H1 (cell line): Measurements from ENCODE around the gene RPL36A.

ENCODE experiments used
- CTCF ChIP-seq, 3 experiments: IDR thresholded peaks; 1 replicate in 2 of 3; 2 replicates in 1 of 3; pipeline versions ENCODE4 v1.5.1 to v1.6.1; 2011; ENCODE audit warnings: low read length in 3 of 3, mild to moderate bottlenecking in 3 of 3, inconsistent platforms in 2 of 3, low read depth in 1 of 3, moderate library complexity in 1 of 3; ENCODE audit not compliant: insufficient read depth in 1 of 3; ENCODE audit errors: control extremely low read depth in 1 of 3
- PHF8 ChIP-seq: fragments of 200-600 bp; sonication (generic); conservative IDR thresholded peaks from 2 replicates; pipeline ENCODE4 v1.7.1; 2012; ENCODE audit warnings: low read depth, mild to moderate bottlenecking, inconsistent platforms, low read length, moderate library complexity
- SIN3A ChIP-seq, 2 experiments: IDR thresholded peaks in 1 of 2; conservative IDR thresholded peaks in 1 of 2; 2 replicates each; pipeline ENCODE4 v1.6.1; 2011 to 2012; ENCODE audit warnings: low read length in 2 of 2, improper control_type of control experiment in 1 of 2, low read depth in 1 of 2, mild to moderate bottlenecking in 1 of 2
- TAF1 ChIP-seq: IDR thresholded peaks from 2 replicates; pipeline ENCODE4 v1.6.1; 2011; ENCODE audit warnings: mild to moderate bottlenecking, low read depth, low read length
- TCF12 ChIP-seq: IDR thresholded peaks from 2 replicates; pipeline ENCODE4 v1.6.1; 2011; ENCODE audit warnings: low read depth, mild to moderate bottlenecking, low read length

- TF ChIP-seq SIN3A (conservative IDR thresholded peaks at IDR 0.05 in 1 of 2, IDR thresholded peaks at IDR 0.05 in 1 of 2; ENCODE audit: low read depth in 1 of 2, low read length in 2 of 2), result no peak
- no peak for TF ChIP-seq PHF8
- TF ChIP-seq TAF1, result no peak
- no peak for TF ChIP-seq TCF12
- TF ChIP-seq CTCF (IDR thresholded peaks at IDR 0.05; ENCODE audit: control extremely low read depth in 1 of 3, insufficient read depth in 1 of 3, low read depth in 1 of 3, low read length in 3 of 3), result no peak
Measured at GRCh38 chrX:101430457-101431078, 39.8 kb downstream of the RPL36A start.
